ENCODE data around the gene AFP. TPM values are rescaled to one million over a fixed set of nuclear protein-coding genes. Genes with fewer than 3 reads are reported as not detected.

The AFP gene
- total RNA-seq, 1 donor from 2014 or later, result 11.3 TPM

DNA sequence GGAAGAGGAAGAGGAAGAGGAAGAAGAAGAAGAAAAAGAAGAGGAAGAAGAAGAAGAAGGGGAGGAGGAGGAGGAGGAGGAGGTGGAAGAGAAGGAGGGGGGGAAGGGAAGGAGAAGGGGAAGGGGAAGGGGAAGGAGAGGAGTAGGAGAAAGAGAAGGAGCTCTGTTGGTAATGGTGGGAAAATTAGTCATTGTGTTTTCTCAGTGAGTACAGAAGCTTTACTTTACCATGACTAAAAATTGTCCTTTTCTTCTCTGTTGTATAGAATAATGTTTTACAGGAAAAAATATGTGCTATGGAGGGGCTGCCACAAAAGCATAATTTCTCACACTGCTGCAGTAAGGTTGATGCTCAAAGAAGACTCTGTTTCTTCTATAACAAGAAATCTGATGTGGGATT, 49.6 kb downstream of the AFP start:
- DNase-seq (ENCODE audit: low read depth) (no peak), FAIRE-seq (no peak)
- H3K27ac Mint-ChIP-seq (ENCODE audit: unreplicated experiment), result no peak overlapping the region
- Histone ChIP-seq H3K4me1 (ENCODE audit: insufficient read depth, low read length) (no peaks in the 10 kb centered on the region), H3K4me2 (ENCODE audit: low read length) (no peak overlapping the region), H3K4me3 (ENCODE audit: insufficient read depth, low read depth, low read length) (no peak overlapping the region), H3K9me3 (ENCODE audit: insufficient read depth, low read depth, low read length) (no peaks in the 10 kb centered on the region), H2AFZ (ENCODE audit: low read depth, low read length) (no peak overlapping the region), H3K27me3 (ENCODE audit: insufficient read depth, low read length) (peaks cover 2% of the 10 kb centered on the region), H3K36me3 (ENCODE audit: insufficient read depth, low read length) (no peaks in the 10 kb centered on the region), H3K9ac (ENCODE audit: low read length) (no peak overlapping the region), H3K79me2 (ENCODE audit: insufficient read depth, low read length) (no peaks in the 10 kb centered on the region), H3K27ac (ENCODE audit: low read depth, low read length) (no peak overlapping the region), H4K20me1 (ENCODE audit: insufficient read depth, low read length) (no peaks in the 10 kb centered on the region)
- H3K9me3 Mint-ChIP-seq (ENCODE audit: unreplicated experiment), result no peaks in the 10 kb centered on the region
- H3K4me3 Mint-ChIP-seq (ENCODE audit: unreplicated experiment), result no peak overlapping the region
- no peaks in the 10 kb centered on the region for H3K4me1 Mint-ChIP-seq (ENCODE audit: low read depth, unreplicated experiment)
- H3K36me3 Mint-ChIP-seq (ENCODE audit: low read depth, unreplicated experiment), result no peaks in the 10 kb centered on the region
- no peak for TF ChIP-seq EZH2 (IDR thresholded peaks at IDR 0.05; ENCODE audit: insufficient read depth, low read length)
- TF ChIP-seq, protein P1, sequence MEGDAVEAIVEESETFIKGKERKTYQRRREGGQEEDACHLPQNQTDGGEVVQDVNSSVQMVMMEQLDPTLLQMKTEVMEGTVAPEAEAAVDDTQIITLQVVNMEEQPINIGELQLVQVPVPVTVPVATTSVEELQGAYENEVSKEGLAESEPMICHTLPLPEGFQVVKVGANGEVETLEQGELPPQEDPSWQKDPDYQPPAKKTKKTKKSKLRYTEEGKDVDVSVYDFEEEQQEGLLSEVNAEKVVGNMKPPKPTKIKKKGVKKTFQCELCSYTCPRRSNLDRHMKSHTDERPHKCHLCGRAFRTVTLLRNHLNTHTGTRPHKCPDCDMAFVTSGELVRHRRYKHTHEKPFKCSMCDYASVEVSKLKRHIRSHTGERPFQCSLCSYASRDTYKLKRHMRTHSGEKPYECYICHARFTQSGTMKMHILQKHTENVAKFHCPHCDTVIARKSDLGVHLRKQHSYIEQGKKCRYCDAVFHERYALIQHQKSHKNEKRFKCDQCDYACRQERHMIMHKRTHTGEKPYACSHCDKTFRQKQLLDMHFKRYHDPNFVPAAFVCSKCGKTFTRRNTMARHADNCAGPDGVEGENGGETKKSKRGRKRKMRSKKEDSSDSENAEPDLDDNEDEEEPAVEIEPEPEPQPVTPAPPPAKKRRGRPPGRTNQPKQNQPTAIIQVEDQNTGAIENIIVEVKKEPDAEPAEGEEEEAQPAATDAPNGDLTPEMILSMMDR (IDR thresholded peaks at IDR 0.05; ENCODE audit: insufficient read depth, low read depth, low read length), result no peak
- no peaks in the 10 kb centered on the region for H3K27me3 Mint-ChIP-seq (ENCODE audit: low read depth, unreplicated experiment)

GRCh38 chr4:73486497-73486896, 50.5 kb downstream of the AFP start:
- H3K27ac Mint-ChIP-seq (ENCODE audit: unreplicated experiment), result no peak overlapping the region
- no peak for FAIRE-seq
- peaks cover 2% of the 10 kb centered on the region for H3K27me3 ChIP-seq (ENCODE audit: insufficient read depth, low read length)

GRCh38 chr4:73487233-73487632, 51.2 kb downstream of the AFP start:
- Mint-ChIP-seq H3K9me3 (ENCODE audit: unreplicated experiment) (no peaks in the 10 kb centered on the region), H3K4me1 (ENCODE audit: low read depth, unreplicated experiment) (no peaks in the 10 kb centered on the region), H3K4me3 (ENCODE audit: unreplicated experiment) (no peak overlapping the region), H3K27me3 (ENCODE audit: low read depth, unreplicated experiment) (no peaks in the 10 kb centered on the region), H3K36me3 (ENCODE audit: low read depth, unreplicated experiment) (no peaks in the 10 kb centered on the region), H3K27ac (ENCODE audit: unreplicated experiment) (no peak overlapping the region)
- Histone ChIP-seq H3K9me3 (ENCODE audit: insufficient read depth, low read depth, low read length) (no peaks in the 10 kb centered on the region), H3K27me3 (ENCODE audit: insufficient read depth, low read length) (peaks cover 2% of the 10 kb centered on the region), H3K27ac (ENCODE audit: low read depth, low read length) (no peak overlapping the region), H3K4me3 (ENCODE audit: insufficient read depth, low read depth, low read length) (no peak overlapping the region), H3K79me2 (ENCODE audit: insufficient read depth, low read length) (no peaks in the 10 kb centered on the region), H4K20me1 (ENCODE audit: insufficient read depth, low read length) (no peaks in the 10 kb centered on the region), H2AFZ (ENCODE audit: low read depth, low read length) (no peak overlapping the region), H3K9ac (ENCODE audit: low read length) (no peak overlapping the region), H3K4me2 (ENCODE audit: low read length) (no peak overlapping the region), H3K36me3 (ENCODE audit: insufficient read depth, low read length) (no peaks in the 10 kb centered on the region), H3K4me1 (ENCODE audit: insufficient read depth, low read length) (no peaks in the 10 kb centered on the region)
- FAIRE-seq (no peak), DNase-seq (ENCODE audit: low read depth) (no peak)
- TF ChIP-seq, protein P1 (IDR thresholded peaks at IDR 0.05; ENCODE audit: insufficient read depth, low read depth, low read length), result no peak
- no peak for TF ChIP-seq EZH2 (IDR thresholded peaks at IDR 0.05; ENCODE audit: insufficient read depth, low read length)

More at GRCh38 chr4:73486497-73486896, 50.5 kb downstream of the AFP start:
- Histone ChIP-seq H3K4me3 (ENCODE audit: insufficient read depth, low read depth, low read length) (no peak overlapping the region), H3K4me1 (ENCODE audit: insufficient read depth, low read length) (no peaks in the 10 kb centered on the region), H2AFZ (ENCODE audit: low read depth, low read length) (no peak overlapping the region), H3K9me3 (ENCODE audit: insufficient read depth, low read depth, low read length) (no peaks in the 10 kb centered on the region), H3K36me3 (ENCODE audit: insufficient read depth, low read length) (no peaks in the 10 kb centered on the region), H3K9ac (ENCODE audit: low read length) (no peak overlapping the region), H3K79me2 (ENCODE audit: insufficient read depth, low read length) (no peaks in the 10 kb centered on the region), H3K4me2 (ENCODE audit: low read length) (no peak overlapping the region), H3K27ac (ENCODE audit: low read depth, low read length) (no peak overlapping the region), H4K20me1 (ENCODE audit: insufficient read depth, low read length) (no peaks in the 10 kb centered on the region)
- Mint-ChIP-seq H3K4me3 (ENCODE audit: unreplicated experiment) (no peak overlapping the region), H3K27me3 (ENCODE audit: low read depth, unreplicated experiment) (no peaks in the 10 kb centered on the region), H3K4me1 (ENCODE audit: low read depth, unreplicated experiment) (no peaks in the 10 kb centered on the region), H3K9me3 (ENCODE audit: unreplicated experiment) (no peaks in the 10 kb centered on the region), H3K36me3 (ENCODE audit: low read depth, unreplicated experiment) (no peaks in the 10 kb centered on the region)
- no peak for DNase-seq (ENCODE audit: low read depth)
- TF ChIP-seq EZH2 (IDR thresholded peaks at IDR 0.05; ENCODE audit: insufficient read depth, low read length), result no peak
- TF ChIP-seq, protein P1 (IDR thresholded peaks at IDR 0.05; ENCODE audit: insufficient read depth, low read depth, low read length), result no peak
